Stimulated activated naive CD4-positive, alpha-beta T cell treated with Interleukin-2 at 50 U/mL for 16 hours (primary cell): ENCODE data around the gene EEF1A2.
A peak's percentile ranks its signal among the peaks of the same experiment; 100 is the strongest.

Experiments
- DNase-seq: peaks from one replicate; lab custom pipeline; 2025; lab: John Stamatoyannopoulos, UW

EEF1A2 gene

DNA sequence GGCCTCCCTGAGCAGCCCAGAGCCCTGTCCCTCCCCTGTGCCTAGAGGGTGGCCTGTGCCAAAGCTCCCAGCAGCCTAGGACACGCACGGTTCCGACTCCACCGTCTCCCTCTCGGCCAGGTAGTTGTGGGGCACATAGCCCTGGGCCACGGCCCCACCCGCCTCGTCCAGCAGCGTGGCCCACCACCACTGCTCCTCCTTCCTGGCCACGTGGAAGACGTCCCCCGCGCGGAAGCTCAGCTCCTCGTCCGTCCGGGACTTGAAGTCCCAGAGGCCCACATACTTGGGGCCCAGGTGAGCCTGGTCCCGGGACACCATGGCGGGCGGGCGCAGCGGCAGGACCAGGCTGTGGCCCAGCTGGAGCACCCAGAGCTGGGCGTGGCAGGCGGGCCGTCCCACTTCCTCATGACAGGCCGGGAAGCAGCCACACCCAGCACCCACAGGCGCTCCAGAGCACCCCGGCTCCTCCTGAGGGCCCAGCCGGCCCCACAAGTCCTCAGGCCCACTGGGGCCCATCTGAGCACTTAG lies 38.2 kb upstream of the EEF1A2 start, which contains the start of gene PTK6:
PTK6 (minus strand) TSS at position 380 of the 528 bp plus-strand sequence; CDS start at position 318, 62 bp downstream.
- DNase-seq = peak; percentile 15

- no peak for DNase-seq
Observed at GRCh38 chr20:63536241-63536977, 37.5 kb upstream of the EEF1A2 start.

DNA sequence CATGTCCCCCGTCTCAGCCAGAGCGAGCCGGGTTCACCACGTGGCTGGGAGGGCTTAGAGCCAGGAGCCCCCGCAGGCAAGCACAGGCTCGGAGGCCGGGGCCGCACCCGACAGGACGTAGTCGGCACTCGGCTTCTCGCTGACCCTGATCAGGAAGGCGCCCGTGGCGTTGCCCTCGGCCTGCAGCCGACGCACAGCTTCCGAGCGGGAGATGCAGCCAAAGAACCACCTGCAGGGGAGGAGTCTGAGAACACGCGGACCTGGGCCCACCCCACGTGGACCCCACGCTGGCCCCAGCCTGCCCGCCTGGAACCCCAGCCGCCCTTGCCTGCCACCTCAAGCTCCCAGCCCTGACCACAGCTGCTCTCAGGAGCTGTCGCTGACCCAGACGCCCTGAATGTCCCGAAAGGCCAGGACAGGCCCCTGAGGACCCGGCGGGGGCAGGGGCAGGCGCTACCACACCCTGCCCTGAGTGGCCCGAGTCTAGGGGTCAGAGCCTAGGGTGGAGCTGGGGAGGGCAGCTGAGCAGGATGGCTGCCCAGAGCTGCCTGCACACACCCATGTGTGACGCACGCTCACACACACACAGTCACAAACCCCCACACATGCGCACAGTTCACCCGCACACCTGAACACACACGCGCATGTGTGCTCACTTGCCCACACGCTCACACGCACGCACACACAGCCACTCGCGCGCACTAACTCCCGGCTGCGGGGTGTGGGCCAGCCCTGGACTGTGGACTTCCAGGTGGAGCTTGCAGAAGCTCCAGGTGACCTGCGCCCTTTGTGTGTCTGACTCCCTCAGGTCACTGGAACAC lies 36.2 kb upstream of the EEF1A2 start:
- DNase-seq = no peak

DNA sequence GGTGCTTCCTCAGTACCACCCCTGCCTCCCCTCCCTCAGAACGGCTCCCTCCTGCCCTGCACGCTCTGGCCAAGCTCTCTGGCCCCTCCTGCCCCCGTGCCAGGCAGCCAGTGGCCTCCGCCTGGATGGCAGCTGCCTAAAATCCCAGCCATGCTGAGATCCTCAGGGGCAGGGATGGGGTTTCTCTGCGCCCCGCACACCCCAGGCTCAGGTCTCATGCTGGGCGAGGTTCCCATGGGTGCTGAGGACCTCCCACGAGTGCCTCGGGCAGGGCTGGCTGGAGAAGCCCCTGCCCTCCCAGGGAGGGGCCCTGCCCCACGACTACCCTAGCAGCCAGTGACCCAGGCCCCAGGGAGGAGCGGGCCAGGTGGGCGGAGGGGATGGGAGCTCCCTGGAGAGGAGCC lies 35.5 kb upstream of the EEF1A2 start:
- DNase-seq = no peak

- DNase-seq = no peak
Observed at GRCh38 chr20:63533871-63534393, 35.0 kb upstream of the EEF1A2 start.

DNA sequence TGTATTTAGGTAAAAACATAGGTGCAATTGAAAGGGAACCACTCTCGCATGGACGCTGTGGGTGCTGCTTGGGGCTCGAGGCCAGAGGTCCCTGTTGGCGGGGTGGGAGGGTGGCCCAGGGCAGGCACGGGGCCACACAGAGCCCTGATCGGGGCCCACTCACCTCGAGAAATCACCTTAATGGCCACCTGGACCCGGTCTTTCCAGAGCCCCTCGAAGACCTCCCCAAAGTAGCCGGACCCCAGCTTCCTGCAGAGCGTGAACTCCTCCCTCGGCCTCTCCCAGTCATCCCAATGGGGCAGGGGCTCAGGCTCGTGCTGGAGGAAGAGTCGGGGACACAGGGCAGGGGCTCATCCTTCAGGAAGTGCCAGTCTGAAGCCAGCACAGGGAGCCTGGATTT lies 34.5 kb upstream of the EEF1A2 start:
- DNase-seq = no peak

DNA sequence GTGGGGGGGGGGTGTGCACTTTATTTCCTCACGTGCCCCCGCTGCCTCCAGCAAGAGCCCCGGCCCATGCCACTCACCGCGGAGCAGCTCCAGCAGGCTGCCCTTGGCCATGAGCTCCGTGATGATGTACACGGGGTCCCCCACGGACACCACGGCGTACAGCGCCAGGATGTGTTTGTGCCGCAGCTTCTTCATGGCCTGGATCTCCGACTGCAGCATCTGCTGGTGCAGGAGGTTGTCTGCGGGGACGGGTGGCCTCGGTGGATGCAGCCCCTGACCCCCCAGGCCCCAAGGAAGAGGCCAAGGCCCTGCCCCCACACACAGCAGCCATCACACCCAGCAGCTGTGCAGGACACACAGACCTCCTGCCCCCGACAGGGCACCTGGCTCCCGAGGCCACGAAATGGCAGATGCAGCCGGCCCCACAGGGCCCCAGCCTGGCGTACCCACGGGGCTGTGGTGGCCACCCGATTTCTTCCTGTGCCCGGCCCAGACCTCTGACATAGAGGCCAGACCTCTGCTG lies 33.6 kb upstream of the EEF1A2 start:
- no peak for DNase-seq

- DNase-seq = no peak
Observed at GRCh38 chr20:63531686-63532448, 33.0 kb upstream of the EEF1A2 start.

DNA sequence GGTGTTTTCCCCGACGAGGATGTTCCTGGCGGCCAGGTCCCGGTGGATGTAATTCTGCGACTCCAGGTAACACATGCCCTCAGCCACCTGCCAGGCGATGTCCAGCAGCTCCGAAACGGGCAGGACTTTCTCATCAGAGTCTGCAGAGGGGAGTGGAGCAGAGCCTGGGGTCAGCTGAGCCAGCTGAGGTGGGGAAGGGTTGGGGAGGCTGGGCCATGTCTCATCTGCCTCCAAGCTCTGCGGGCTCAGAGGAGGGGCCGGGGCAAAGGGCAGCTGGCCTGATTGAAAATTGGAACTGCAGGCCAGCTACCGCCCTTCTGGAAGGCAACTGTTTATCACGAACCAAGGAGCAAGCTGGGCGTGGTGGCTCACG lies 31.9 kb upstream of the EEF1A2 start:
- DNase-seq = no peak

DNA sequence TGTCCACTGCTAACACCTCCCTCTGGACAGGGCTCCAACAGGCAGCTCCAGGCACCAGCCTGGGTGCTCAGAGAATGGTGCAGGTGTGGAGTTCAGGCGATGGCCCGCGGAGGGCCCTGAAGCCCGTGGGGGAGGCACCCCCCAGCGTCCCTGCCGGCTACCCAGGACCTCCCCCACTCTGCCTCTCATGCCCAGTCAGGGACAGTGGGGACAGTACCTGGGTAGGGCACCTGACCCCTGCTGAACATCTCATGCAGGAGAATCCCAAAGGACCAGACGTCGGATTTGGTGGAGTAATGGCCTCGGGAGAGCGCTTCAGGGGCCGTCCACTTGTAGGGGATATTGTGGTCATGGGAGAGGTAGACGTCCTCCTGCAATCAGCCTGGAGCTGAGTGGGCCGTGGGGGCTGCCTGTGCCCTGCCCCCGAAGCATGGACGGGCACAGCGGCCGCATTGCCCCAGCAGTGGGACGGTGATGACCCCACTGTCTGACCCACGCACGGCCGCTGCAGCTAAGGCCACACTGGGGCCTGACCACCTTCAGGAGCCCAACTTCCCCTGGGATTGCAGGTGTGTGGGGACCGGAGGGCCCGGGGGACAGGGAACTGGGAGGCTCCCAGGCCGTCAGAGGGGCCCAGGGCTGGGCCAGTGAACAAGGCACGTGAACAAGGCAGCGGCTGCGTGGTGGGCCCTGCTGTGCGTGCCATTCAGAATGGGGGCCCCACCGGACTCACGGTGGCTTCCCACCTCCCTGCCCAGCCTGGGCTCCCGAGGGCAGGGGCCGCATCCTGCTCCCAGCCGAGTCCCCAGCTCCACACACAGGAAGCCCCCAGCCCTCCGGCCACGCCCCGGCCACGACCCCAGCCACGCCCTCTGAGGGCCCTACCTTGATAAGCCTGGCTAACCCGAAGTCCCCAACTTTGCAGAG lies 31.2 kb upstream of the EEF1A2 start:
- no peak for DNase-seq

DNA sequence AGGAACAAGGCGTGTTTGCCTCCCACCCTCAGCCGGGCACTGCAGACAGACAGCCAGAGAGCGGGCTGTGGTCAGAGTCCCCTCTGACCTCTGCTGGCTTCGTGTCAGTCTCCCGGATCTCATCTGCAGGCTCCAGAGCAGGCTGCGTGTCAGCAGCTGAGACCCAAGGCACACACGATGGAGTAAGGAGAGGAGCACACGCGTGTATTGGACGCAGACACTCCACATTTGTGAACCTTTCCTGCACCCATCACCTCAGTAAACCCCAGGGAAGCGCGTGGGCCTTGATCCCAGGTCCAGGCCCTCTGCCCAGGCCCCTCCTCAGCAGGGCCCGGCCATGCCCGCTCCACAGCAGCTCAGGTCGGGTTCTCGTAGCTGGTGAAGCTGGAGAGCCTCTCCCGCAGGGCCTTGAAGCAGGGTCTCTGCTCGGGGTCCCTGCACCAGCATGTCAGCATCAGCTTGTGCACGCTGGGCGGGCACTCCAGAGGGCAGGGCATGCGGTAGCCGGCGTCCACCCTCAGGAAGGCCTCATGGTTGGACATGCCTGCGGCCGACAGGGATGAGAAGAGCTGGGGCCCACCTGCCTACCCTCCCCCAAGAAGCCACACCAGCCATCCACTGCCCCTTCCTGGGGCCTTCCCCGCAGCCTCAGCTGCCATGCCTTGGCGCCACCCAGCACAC lies 30.4 kb upstream of the EEF1A2 start:
- DNase-seq = no peak

GRCh38 chr20:63527184-63527583 lies 28.3 kb upstream of the EEF1A2 start:
- DNase-seq = no peak

DNA sequence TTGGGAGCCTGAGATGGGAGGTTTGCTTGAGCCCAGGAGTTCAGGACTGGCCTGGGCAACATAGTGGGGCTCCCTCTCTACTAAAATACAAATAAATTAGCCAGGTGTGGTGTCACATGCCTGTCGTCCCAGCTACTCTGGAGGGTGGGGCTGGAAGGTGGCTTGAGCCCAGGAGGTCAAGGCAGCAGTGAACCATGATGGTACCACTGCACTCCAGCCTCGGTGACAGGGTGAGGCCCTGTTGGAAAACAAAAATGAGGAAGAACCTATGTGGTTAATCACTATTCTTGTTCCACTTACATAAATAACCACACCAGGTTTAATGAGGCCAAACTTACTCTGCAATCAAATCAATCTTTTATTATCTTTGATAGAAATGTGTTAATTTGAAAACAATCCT lies 27.1 kb upstream of the EEF1A2 start:
- no peak for DNase-seq

GRCh38 chr20:63525185-63525584 lies 26.3 kb upstream of the EEF1A2 start:
- no peak for DNase-seq

- DNase-seq = no peak
Observed at GRCh38 chr20:63522981-63523611, 24.2 kb upstream of the EEF1A2 start.

GRCh38 chr20:63522091-63522868 lies 23.4 kb upstream of the EEF1A2 start:
- no peak for DNase-seq

- DNase-seq = no peak
Observed at GRCh38 chr20:63521602-63522001, 22.7 kb upstream of the EEF1A2 start.

- DNase-seq = peak; percentile 64
Observed at GRCh38 chr20:63520934-63521601, 22.2 kb upstream of the EEF1A2 start.
